Measurements from ENCODE around the gene ARRB1.
"Not testable (repeated sequence)": the region's sequence is repeated elsewhere in the genome, so short reads cannot be mapped to it uniquely, and the experiment has no call there.

Gene ARRB1

DNA sequence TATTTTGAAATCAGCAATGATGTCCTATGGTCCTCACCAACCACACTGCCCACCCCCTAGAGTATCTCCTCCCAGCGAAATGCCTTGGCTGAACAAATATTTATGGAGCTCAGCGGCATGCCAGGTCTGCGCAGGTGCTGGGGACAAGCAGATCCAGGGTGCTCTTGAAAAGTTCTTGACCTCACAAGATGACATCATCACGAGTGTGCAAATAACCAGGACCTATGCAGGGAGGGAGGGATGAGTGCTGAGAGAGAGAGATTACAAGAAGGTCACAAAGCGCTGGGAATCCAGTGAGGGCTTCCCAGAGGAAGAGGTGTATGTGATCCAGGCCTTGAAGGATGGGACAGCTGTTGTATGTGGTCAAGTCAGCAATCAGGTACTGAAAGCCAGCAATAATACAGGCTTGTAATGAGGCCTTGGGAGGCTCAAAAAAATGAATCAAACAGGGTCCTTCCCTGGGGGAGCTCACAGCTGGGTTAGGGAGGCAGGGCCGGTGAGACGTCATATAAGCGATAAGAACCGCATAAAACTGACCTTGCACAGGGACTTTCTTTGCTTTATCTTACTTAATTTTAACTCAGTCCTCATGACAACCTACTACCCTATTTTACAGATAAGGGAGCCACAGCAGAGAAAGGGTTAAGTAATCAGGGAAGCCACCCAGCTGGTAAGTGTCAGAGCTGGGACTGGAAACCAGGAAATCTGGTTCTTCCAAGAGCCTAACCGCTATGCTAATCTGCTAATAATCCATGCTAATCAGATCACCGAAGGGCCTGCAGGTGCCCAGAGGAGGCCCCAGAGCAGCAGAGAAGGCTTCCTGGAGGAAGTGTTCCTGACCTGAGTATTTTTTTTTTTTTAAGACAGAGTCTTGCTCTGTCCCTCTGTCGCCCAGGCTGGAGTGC lies 8.2 kb downstream of the ARRB1 start:
- DNase-seq = peak; percentile 100

DNA sequence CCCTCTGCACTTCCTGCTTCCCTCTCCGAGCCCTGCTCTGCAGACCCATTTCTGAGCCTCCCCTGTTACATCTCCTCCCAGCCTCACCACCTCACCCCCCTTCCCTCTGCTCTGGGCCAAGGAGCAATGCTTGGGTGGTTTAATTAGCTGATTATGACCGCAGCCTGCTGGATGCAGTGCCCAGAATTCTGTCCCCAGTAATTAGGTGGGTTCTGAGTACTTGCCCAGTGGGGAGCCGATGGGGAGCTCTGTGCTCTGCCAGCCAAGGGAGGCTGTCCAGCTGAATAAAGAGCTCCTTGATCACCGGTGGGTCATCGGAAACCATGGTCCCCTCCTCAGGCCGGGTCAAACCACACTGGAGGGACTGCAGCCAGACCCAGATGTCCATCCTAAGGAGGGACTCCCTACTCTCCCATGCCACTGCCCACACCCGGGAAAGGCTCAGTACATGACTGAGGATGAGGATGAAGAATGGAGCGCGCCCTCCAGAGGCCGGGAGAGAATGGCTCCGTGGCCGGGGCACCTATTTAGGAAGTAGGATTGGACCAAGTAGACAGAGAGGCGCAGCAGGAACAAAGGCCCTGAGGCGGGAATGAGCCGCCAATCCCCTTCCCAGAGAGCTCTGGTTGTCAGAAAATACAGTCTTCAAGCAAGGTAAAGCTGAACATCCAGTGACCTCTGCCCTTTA lies 9.1 kb downstream of the ARRB1 start:
- DNase-seq = peak; percentile 96

DNA sequence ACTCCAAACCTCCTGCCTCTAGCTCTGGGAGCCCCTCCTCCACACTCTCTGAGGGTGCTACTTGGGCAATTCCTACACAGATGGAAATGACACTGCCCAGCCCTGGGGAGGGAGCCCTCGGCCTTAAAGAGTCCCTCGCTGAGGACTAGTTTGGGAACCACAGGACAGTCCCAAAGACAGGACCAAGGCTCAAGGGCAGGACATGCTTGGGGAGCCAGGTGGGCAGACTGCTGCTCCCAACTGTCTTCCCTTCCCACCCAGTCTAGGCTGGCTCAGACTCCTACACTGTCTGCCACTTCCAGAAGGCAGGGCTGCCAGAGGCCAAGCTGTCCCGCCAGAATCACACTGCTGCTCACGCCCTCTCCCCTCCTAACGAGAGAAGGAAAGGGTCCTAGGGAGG lies 9.8 kb downstream of the ARRB1 start:
- DNase-seq = peak; percentile 63

DNA sequence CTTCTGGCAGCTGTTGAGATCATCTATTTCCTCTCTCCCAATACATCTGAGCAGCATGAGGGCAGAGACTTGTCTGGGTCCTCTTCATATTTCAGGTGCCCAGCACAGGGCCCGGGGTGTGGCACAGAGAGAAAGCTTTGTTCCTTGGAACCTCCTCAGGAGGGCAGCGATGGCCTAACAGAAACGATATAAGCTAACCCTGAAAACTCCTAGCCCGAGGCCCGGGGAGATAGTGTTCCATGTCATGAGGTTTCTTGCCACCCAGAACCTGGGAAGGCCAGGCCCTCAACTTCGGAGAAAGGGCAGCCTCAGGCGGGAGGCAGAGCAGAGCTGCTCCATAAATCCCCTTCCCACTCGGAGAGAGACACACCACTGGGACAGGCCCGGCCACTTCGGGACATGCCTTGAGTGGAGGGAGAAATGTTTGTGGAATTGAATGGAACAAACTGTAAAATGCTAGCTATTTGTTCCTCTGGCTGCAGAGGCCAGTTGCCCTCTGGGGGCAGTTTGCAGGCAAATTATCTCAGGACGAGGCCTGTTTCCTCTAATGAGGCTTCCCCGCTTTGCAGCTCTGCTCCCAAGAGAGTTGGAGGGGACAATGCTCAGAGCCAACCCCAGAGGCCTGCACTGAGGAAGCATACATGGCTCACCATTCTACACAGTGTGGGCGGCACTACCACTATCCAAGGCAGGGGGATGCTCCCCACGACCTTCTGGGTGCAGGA lies 11.6 kb downstream of the ARRB1 start:
- DNase-seq = peak; percentile 49

DNA sequence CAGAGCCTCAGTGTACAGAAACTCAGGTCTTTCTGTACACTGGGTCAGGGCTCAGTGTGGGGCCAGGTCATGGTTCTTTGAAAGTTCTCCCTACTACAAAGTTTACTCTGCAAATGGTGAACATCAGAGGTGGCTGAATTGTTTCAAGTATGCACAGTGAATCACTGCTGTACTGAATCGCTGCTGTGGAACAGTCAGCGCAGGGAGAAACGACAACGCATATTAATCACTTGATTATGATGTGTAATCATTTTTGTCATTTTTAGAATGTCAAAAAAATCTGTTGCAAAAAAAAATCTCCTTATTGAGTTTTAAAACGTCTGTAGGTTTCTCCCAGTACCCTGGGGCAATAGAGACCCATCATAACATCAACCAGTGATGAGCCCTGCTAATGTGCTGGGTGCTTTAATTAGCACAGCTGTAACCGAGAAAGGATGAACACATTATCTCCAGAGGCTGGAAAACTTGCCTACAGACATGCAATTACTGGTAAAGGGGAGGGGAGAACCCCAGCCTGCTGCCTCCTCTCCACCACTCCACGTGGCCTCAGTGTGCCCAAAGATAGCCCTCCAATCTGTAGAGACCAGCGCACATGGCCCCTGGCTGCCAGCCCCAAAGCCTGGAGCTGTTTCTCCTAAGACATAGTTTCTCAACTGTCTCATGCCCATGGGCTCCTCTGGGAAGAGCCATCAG lies 12.8 kb downstream of the ARRB1 start:
- no peak for DNase-seq

DNA sequence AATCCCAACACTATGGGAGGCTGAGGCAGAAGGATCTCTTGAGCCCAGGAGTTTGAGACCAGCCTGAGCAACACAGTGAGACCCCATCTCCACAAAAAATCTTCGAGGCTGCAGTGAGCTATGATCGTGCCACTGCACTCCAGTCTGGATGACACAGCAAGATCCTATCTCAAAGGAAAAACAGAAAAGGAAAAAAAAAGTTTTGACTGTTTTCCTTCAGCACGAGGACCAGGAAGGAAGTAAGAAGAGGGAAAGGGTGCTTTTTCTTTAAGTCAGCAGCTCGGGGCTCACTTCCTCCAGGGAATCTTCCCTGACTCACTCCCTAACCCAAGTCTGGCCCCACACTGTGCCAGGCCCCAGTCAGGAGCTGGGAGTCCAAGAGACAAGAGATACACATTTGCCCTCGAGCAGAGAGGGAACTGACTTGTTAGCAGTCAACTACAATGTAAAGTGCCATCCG lies 14.2 kb downstream of the ARRB1 start:
- DNase-seq = no peak

DNA sequence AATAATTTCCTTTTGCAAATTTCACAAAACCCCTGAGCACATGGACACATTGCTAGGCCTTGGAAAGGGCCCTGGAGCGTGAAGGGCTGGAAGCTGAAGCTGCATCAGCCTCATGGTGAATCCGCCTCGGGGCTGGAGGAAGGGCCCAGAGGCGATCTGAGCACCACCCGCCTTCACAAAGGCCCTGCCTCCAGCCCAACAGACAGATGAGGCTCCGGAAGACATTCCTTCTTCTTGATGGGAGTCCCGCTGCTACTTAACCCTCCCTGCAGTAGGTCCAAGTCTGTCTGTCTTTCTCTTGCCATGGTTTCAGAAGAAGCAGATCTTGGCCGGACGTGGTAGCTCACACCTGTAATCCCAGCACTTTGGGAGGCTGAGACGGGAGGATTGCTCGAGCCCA lies 16.5 kb downstream of the ARRB1 start:
- DNase-seq = no peak

DNA sequence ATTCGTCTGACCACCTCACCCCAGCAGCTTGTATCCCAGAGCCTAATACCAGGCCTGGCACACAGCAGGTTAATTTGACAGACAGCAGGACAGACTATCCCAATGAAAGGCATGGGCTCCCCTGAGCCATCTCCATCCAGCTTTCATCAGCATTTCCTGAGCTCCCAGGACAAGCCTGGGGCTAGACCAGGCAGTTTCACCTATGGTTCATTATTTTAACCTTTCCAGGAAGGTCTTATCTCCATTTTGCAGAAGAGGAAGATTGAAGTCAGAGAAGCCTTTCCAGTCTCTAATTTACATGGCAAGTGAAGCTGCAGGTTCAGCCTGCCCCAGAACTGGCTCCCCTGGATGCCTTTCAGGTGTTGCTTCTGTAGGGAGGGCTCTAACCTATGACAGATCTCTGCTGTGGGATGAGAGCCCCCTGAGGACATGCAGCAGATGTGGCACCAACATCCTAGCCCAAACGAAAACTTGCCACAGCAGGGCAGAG lies 17.0 kb downstream of the ARRB1 start:
- no peak for DNase-seq

DNA sequence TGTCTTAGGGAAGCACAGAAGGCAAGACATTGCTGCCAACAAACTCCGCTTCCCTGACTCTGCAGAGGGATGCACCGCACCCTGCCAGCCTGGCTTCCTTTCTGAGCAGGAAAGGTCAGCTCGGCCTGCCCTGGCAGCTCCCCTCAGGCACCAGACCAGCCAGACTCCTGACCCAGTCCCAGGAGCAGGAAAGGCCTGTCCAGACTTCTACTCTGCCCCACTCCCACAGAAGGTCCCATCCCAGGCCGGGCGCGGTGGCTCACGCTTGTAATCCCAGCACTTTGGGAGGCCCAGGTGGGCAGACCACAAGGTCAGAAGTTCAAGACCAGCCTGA lies 17.7 kb downstream of the ARRB1 start:
- DNase-seq = no peak

DNA sequence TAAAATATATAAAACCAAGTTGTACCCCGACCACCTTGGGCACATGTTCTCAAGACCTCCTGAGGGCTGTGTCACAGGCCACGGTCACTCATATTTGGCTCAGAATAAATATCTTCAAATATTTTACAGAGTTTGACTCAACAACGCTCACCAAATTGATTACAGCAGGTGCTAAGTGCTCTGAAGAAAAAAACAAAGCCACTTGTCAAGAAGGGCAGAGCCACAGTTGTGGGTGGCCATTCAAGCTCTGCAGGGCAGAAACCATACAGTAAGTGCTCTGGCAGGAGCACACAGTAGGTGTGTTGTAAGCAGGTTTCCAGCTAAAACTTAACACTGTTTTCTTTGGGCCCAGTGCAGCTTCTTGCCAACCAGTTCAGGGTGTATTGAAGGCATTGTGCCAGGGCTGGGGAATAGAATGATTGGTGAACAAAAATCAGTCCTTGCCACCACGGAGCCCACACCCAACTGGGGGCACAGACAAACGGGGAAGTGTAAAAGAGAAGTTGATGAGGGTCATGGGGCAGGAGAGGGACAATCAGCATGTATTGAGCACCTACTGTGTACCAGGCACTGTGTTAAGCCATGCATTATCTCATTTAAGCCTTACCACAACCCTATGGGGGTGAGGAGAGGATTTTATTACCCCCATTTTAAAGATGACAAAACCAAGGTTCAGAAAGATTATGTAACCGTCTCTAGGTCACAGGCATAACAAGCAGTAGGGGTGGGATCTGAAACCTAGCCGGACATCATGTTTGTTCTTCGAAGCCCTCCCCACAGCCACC lies 18.2 kb downstream of the ARRB1 start:
- DNase-seq = no peak

DNA sequence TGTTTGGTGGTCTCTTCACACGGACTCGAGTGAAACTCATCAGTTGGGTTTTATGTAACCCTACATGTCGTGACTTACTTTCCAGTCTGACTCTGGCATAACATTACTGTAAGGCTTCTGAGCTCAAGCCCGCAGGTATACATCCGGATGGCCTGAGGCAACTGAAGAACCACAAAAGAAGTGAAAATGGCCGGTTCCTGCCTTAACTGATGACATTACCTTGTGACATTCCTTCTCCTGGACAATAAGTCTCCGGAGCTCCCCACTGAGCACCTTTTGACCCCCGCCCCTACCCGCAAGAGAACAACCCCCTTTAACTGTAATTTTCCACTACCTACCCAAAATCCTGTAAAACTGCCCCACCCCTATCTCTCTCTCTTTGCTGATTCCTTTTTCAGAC lies 19.7 kb downstream of the ARRB1 start:
- not testable (repeated sequence) for DNase-seq

DNA sequence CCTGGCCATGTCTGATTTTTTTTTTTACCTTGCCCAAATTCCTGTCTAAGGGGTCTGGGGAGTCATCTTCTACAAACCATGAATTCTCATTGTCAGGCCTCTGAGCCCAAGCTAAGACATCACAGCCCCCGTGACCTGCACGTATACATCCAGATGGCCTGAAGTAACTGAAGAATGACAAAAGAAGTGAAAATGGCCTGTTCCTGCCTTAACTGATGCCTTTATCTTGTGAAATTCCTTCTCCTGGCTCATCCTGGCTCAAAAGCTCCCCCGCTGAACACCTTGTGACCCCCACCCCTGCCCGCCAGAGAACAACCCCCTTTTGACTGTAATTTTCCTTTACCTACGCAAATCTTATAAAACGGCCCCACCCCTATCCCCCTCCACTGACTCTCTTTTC lies 20.2 kb downstream of the ARRB1 start:
- DNase-seq = not testable (repeated sequence)

DNA sequence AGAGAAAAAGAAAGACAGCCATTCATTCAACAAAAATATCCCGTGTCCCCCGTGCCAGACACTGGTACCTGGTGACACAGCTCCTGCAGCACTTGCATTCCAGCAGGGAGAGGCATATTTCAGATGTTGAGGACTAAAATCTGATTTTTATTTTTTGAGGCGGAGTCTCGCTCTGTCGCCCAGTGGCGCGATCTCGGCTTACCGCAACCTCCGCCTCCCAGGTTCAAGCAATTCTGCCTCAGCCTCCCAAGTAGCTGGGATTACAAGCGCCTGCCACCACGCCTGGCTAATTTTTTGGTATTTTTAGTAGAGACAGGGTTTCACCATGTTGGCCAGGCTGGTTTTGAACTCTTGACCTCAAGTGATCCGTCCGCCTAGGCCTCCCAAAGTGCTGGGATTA lies 20.6 kb downstream of the ARRB1 start:
- not testable (repeated sequence) for DNase-seq

DNA sequence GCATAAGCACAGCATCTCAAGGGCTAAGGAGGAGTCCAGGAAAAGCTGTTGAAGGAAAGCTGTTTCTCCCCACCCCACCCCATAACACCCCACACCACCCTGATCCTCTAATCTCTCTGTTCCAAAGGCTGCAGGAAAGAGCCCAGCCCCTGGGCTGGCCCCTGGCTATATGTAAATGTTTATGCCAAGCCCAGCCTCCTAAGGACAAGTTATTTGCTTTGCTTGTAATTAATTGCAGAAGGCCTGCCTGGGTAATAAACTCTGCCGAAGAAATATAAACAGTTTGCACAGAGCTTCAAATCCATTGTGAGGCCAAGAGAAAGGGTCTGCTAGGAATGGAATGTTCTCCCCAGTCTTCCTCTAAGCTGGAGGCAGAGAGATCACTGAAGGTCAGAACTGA lies 21.2 kb downstream of the ARRB1 start:
- no peak for DNase-seq

DNA sequence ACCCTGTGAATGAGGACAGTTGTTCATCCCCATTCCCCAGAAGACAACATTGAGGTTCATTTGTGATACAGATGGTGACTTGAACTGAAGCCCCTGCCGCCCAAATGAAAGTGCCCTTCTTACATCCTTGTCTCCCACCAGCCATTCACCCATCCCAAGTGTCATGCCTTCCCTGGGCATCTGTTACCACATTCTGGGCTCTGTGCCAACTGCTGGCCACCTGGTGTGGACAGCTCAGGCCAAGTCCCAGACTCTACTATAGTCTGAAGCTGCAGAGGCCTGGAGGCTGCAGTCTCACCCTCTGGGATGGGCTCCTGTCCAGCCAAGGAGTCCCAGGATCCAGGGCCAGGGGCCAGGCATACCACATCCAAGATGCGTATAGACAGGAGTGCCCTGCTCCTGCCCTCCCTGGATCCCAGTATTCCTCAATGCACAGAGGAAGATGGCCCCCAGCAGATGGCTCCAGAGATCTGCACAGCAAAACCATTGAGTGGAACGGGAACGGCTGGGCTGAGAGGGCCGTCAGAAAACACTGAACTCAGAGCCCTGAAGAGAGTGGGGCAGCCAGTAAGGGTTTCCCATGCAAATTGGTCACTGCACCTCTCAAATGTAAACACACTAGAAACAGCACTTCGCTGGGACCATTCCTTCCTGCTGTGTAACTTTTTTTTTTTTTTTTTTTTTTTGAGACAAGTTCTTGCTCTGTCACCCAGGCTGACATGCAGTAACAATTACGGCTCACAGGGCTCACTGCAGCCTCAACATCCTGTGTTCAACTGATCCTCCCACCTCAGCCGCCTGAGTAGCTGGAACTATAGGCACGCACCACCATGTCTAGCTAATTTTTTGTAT lies 22.8 kb downstream of the ARRB1 start:
- peak; percentile 100 for DNase-seq

DNA sequence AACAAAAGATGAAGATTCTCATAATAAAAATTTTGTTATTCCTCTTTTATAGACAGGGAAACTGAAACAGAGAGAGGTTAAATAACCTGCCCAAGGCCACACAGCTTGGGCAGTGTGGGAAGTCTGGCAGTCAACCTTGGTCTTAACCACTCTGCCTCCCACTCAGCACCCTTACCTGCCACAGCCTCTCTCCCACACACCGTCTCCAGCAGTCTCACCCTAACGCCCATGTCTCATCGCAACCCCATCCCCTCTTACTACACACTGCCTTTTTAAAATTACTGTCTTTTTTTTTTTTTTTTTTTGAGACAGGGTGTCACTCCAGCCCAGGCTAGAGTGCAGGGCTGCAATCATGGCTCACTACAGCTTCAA lies 25.0 kb downstream of the ARRB1 start:
- DNase-seq = peak; percentile 88

DNA sequence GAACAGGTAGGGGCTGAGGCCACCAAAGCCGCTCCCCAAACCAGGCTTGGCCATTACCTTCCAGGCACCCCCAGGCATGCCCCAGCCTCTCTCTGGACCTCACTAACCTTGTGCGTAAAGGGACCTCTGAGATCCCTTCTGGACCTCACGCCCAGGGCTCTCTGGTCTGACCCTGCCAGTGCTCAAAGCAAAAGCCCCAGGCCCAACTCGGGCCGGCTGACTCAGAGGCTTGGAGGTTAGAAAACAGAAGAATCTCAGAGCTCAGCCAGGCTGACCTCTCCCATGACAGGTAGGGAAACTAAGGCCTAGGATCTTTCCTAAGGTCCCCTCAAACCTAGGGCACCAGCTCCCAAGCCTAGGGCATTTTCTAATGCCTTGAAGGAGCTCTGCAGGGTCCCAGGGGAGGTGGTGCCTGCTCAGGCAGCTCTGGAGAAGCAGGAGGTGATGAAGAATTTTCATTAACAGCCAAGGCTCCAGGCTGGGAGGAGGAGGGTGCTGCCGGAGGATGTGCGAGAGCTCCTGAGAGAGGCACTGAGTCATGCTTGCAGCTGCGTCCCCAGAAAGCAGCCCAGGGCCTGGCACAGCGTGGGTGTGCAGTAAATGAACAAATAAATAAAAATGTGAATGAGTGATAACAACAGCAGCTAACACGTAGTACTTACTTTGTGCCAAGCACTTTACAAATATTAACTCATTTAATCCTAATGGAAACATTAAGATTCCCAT lies 25.6 kb downstream of the ARRB1 start:
- DNase-seq = peak; percentile 95

DNA sequence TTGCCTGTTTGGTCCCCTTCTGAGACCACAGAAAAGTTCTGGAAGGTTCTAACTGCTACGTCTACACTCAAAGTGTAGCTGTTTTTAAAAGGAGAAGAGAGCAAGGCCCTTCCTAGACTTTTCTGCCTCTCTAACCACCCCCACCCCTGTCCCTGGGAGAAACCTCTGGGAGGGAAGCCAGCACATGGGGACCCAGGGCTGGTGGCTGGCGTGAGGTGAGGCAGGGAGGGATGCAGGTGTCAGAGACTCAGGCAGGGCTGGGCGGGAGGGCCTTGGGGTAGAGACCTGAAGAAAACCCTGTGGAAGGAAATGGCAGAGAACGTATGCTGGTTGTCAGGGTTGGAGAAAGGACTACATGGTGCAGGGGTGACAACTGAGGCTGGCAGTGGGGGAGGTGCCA lies 26.7 kb downstream of the ARRB1 start:
- no peak for DNase-seq

DNA sequence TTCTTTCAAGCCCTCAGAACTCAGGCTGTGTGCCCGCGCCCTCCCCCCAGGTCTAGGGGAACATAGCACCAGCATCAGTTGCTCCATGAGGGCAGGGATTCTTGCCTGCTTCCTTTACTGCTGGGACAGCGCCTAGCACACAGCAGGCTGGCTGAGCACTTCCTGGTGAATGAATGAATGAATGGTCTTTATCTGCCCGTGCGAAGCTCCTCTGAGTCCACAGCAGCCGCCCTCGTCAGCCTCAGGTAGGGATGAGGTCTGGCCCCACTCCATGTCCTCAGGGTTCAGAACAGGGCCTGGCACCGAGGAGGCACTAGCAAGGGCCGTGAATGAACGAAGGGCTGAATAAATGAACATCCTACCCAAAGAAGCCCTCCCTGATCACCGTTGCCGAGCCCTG lies 27.3 kb downstream of the ARRB1 start:
- DNase-seq = peak; percentile 83

DNA sequence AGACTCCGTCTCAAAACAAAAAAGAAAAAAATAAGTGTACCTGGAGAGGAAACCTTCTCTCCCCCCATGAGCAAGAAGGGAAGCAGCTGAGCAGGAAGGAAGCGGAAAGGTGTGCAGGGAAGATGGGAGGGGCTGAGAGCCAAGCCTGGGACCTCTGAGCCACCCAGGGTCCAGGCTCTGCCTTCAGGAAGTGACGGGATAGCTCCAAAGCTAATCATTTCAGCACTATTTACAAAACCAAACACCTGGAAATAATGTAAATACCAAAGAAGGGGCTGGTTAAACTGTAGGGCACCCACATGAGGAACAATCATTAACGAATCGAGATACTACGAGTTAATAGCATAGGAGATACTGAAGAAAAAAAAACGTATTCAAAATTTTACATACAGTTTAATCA lies 27.9 kb downstream of the ARRB1 start:
- DNase-seq = peak; percentile 99

Measured in DMS53 (cell line).